Measurements from ENCODE around the gene CBY2. TPM values are rescaled to one million over a fixed set of nuclear protein-coding genes. Genes with fewer than 3 reads are reported as not detected.

Gene CBY2
- total and polyA plus RNA-seq, 2 donors (not counting 1 experiment from before 2014, with no cell fraction given): not detected

DNA sequence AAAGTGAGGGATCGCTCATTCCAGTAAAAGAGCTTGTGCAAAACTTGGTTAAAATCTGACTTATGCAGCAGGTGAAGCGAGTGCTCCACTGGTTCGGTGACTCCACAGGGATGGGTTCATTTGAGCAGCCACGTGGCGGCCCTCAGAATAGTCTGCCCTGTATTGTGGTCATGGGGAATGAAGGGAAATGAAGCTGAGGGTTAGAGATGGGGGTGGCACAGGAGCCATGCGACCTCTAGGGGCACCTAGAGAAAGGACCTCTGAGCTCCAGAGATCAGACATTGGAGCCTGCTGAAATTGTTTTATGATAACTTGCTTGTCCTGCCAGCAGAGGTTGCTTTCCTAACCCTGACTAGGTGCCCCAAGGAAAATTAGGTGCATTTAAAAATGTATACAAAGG, 26.6 kb downstream of the CBY2 start:
- intact Hi-C loops (cut with micrococcal nuclease): no loop called here
- POLR2A ChIA-PET: no interaction called here
- H3K9me3 Mint-ChIP-seq (ENCODE audit: insufficient read depth): no peaks in the 10 kb centered on the region

GRCh38 chr13:45731455-45731854, 29.3 kb downstream of the CBY2 start:
- no peak for DNase-seq
- H3K27me3 Mint-ChIP-seq: peaks cover 11% of the 10 kb centered on the region
- CTCF ChIA-PET: no interaction called here

More for the DNA sequence above, 26.6 kb downstream of the CBY2 start:
- Histone ChIP-seq H3K27ac (ENCODE audit: low read length in 2 of 2) (no peak overlapping the region), H3K36me3 (replicated peaks in 1 of 2; ENCODE audit: control extremely low read depth in 1 of 2, control insufficient read depth in 1 of 2, extremely low read depth in 1 of 2, insufficient read depth in 2 of 2, low read length in 1 of 2) (no peaks in the 10 kb centered on the region), H4K20me1 (ENCODE audit: control insufficient read depth, insufficient read depth, low read length, poor library complexity, severe bottlenecking) (no peaks in the 10 kb centered on the region), H3K4me2 (replicated peaks; ENCODE audit: low read depth, low read length, poor library complexity, severe bottlenecking) (no peak overlapping the region), H3K27me3 (replicated peaks in 1 of 4; ENCODE audit: control extremely low read depth in 1 of 4, control insufficient read depth in 3 of 4, insufficient read depth in 4 of 4, low read length in 3 of 4) (peaks cover 0 to 10% (median 2%) of the 10 kb centered on the region in 4 experiments), H2AFZ (ENCODE audit: insufficient read depth, low read depth, low read length, poor library complexity, severe bottlenecking) (no peak overlapping the region), H3K9ac (ENCODE audit: low read length) (no peak overlapping the region), H3K79me2 (ENCODE audit: control insufficient read depth, insufficient read depth, low read length) (no peaks in the 10 kb centered on the region), H3K4me3 (ENCODE audit: control extremely low read depth in 1 of 5, extremely low read depth in 1 of 5, insufficient read depth in 1 of 5, low read depth in 2 of 5, low read length in 4 of 5) (no peak overlapping the region), H3K4me1 (ENCODE audit: control insufficient read depth in 2 of 2, insufficient read depth in 2 of 2, low read length in 2 of 2) (no peaks in the 10 kb centered on the region), H3K9me3 (ENCODE audit: control extremely low read depth in 1 of 3, control insufficient read depth in 2 of 3, insufficient read depth in 1 of 3, low read length in 2 of 3) (no peaks in the 10 kb centered on the region)
- CTCF ChIA-PET: no interaction called here
- TF ChIP-seq EZH2 (IDR thresholded peaks at IDR 0.05; ENCODE audit: borderline replicate concordance, insufficient read depth, low read depth, low read length, poor library complexity, severe bottlenecking) (no peak), CTCF (IDR thresholded peaks at IDR 0.05) (no peak)
- Mint-ChIP-seq H3K4me1 (no peaks in the 10 kb centered on the region), H3K27ac (no peak overlapping the region), H3K27me3 (peaks cover 4% of the 10 kb centered on the region), H3K4me3 (no peak overlapping the region)
- 73% methylated on average over 5 of the region's 6 CpGs for WGBS (ENCODE audit: insufficient coverage)
- ATAC-seq (ENCODE audit: low read depth) (no peak), DNase-seq (no peak)

More at GRCh38 chr13:45731455-45731854, 29.3 kb downstream of the CBY2 start:
- H3K36me3 ChIP-seq (replicated peaks in 1 of 2; ENCODE audit: control extremely low read depth in 1 of 2, control insufficient read depth in 1 of 2, extremely low read depth in 1 of 2, insufficient read depth in 2 of 2, low read length in 1 of 2): no peaks in the 10 kb centered on the region
- TF ChIP-seq EZH2 (IDR thresholded peaks at IDR 0.05; ENCODE audit: borderline replicate concordance, insufficient read depth, low read depth, low read length, poor library complexity, severe bottlenecking) (no peak), CTCF (IDR thresholded peaks at IDR 0.05) (no peak)
- no peaks in the 10 kb centered on the region for H4K20me1 ChIP-seq (ENCODE audit: control insufficient read depth, insufficient read depth, low read length, poor library complexity, severe bottlenecking)
- Mint-ChIP-seq H3K4me3 (no peak overlapping the region), H3K9me3 (ENCODE audit: insufficient read depth) (no peaks in the 10 kb centered on the region), H3K4me1 (no peaks in the 10 kb centered on the region), H3K27ac (no peak overlapping the region)
- no peak overlapping the region for H3K4me3 ChIP-seq (ENCODE audit: control extremely low read depth in 1 of 5, extremely low read depth in 1 of 5, insufficient read depth in 1 of 5, low read depth in 2 of 5, low read length in 4 of 5)
- no peaks in the 10 kb centered on the region for H3K4me1 ChIP-seq (ENCODE audit: control insufficient read depth in 2 of 2, insufficient read depth in 2 of 2, low read length in 2 of 2)
- no peak overlapping the region for H3K4me2 ChIP-seq (replicated peaks; ENCODE audit: low read depth, low read length, poor library complexity, severe bottlenecking)
- no peak overlapping the region for H2AFZ ChIP-seq (ENCODE audit: insufficient read depth, low read depth, low read length, poor library complexity, severe bottlenecking)
- no CpG with 5 or more reads among the region's 3 CpGs for WGBS (ENCODE audit: insufficient coverage)
- H3K9me3 ChIP-seq (ENCODE audit: control extremely low read depth in 1 of 3, control insufficient read depth in 2 of 3, insufficient read depth in 1 of 3, low read length in 2 of 3): no peaks in the 10 kb centered on the region
- H3K79me2 ChIP-seq (ENCODE audit: control insufficient read depth, insufficient read depth, low read length): no peaks in the 10 kb centered on the region
- no peak overlapping the region for H3K27ac ChIP-seq (ENCODE audit: low read length in 2 of 2)
- intact Hi-C loops (cut with micrococcal nuclease): no loop called here
- ATAC-seq (ENCODE audit: low read depth): no peak
- POLR2A ChIA-PET: no interaction called here
- no peak overlapping the region for H3K9ac ChIP-seq (ENCODE audit: low read length)
- peaks cover 0 to 12% (median 2%) of the 10 kb centered on the region in 4 experiments for H3K27me3 ChIP-seq (replicated peaks in 1 of 4; ENCODE audit: control extremely low read depth in 1 of 4, control insufficient read depth in 3 of 4, insufficient read depth in 4 of 4, low read length in 3 of 4)

Measured in B cell (primary cell).